Tibial nerve (tissue), 4 donors: ENCODE results near the gene SLC6A9.

Experiments used
- CTCF ChIP-seq, 5 experiments: fragments of 200-600 bp in 3 of 5; fragments of 450-650 bp in 2 of 5; sonication (generic) in 3 of 5; IDR thresholded peaks; one replicate each; pipeline ENCODE4 v1.5.1; 2016 to 2019; ENCODE audit warnings: antibody characterized with exemption in 5 of 5, mild to moderate bottlenecking in 3 of 5, moderate library complexity in 2 of 5
- EP300 ChIP-seq, 2 donors: sonication (generic); formaldehyde crosslinking; IDR thresholded peaks; one replicate each; pipeline ENCODE4 v1.6.1; 2017; ENCODE audit warnings: antibody characterized with exemption in 2 of 2, mild to moderate bottlenecking in 1 of 2
- POLR2A ChIP-seq, 2 donors: fragments of 450-650 bp; IDR thresholded peaks; one replicate each; pipeline ENCODE4 v1.6.1; 2017; ENCODE audit warnings: antibody characterized with exemption in 2 of 2, mild to moderate bottlenecking in 2 of 2, moderate library complexity in 2 of 2

- no peak for TF ChIP-seq CTCF (IDR thresholded peaks at IDR 0.05)
- TF ChIP-seq POLR2A (IDR thresholded peaks at IDR 0.05), result no peak
- TF ChIP-seq EP300 (IDR thresholded peaks at IDR 0.05), result no peak
Observed at GRCh38 chr1:44033756-44034155, 2.5 kb upstream of the SLC6A9 start.
